OCI-LY3 (cell line): ENCODE measurements around the gene MGAT4C.

Source experiments
- H2AFZ ChIP-seq: fragments of 200-600, 300-600 bp; shearing (Covaris generic); 2 replicates; pipeline ENCODE4 v1.6.0; 2014; ENCODE audit warnings: antibody characterized with exemption, low read depth, low read length
- H3K27ac ChIP-seq: fragments of 200-600, 300-600 bp; sonication (generic); 2 replicates; pipeline ENCODE4 v1.5.1; 2014; ENCODE audit warnings: mild to moderate bottlenecking, low read length, moderate library complexity, mixed read lengths
- H3K27me3 ChIP-seq: fragments of 200-600, 300-600 bp; sonication (generic); 2 replicates; pipeline ENCODE4 v1.6.1; 2014; ENCODE audit warnings: low read depth, low read length, mixed read lengths
- H3K36me3 ChIP-seq: fragments of 200-600, 300-600 bp; sonication (generic); replicated peaks from 2 replicates; pipeline ENCODE3; 2014; ENCODE audit warnings: low read depth, low read length, mixed read lengths
- H3K4me1 ChIP-seq: fragments of 300-600, 200-600 bp; sonication (generic); 2 replicates; pipeline ENCODE4 v1.6.1; 2014; ENCODE audit warnings: low read length, mixed read lengths
- H3K4me2 ChIP-seq: fragments of 200-600, 300-600 bp; sonication (generic); 2 replicates; pipeline ENCODE4 v1.6.1; 2014; ENCODE audit warnings: low read length, mixed read lengths
- H3K4me3 ChIP-seq: fragments of 300-600, 200-600 bp; sonication (generic); 2 replicates; pipeline ENCODE4 v1.5.1; 2014; ENCODE audit warnings: antibody characterized with exemption, mild to moderate bottlenecking, low read length, moderate library complexity
- H3K79me2 ChIP-seq: fragments of 300-600, 200-600 bp; shearing (Covaris generic); 2 replicates; pipeline ENCODE4 v1.6.1; 2014; ENCODE audit warnings: mild to moderate bottlenecking, low read length, mixed read lengths
- H3K9ac ChIP-seq: fragments of 300-600, 200-600 bp; shearing (Covaris generic); 2 replicates; pipeline ENCODE4 v1.6.0; 2014; ENCODE audit warnings: mild to moderate bottlenecking, low read length, moderate library complexity
- H3K9me3 ChIP-seq: fragments of 200-600, 300-600 bp; shearing (Covaris generic); 2 replicates; pipeline ENCODE4 v1.6.1; 2014; ENCODE audit warnings: low read length, mixed read lengths; ENCODE audit not compliant: insufficient read depth
- H4K20me1 ChIP-seq: fragments of 200-600, 300-600 bp; sonication (generic); 2 replicates; pipeline ENCODE4 v1.6.1; 2016; ENCODE audit warnings: low read length, mixed read lengths; ENCODE audit not compliant: insufficient read depth
- CTCF ChIP-seq: fragments of 200-600, 300-600 bp; sonication (generic); IDR thresholded peaks from 2 replicates; pipeline ENCODE4 v1.5.1; 2014; ENCODE audit warnings: antibody characterized with exemption, low read length, low read depth
- EZH2phosphoT487 ChIP-seq: fragments of 200-600 bp; shearing (Covaris generic); IDR thresholded peaks from 2 replicates; pipeline ENCODE4 v1.6.1; 2018; ENCODE audit warnings: antibody characterized with exemption, mixed run types, low read depth

Gene MGAT4C

DNA sequence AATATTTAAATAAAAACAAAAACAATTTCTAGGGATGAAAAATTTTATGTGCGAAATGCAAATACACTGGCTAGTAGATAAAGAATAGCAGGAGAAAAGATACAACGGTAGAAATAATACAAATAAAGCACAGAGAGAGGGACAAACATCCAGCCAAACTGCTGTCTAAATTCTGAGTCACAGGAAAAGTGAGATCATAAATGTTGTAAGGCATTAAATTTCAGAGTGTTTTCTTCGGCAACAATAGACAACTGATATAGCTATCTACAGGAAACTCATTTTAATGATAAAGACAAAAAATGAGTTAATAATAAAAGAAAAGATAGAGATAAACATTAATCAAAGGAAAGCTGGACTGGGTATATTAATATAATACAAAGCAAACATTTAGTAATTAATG is 259.9 kb downstream of the MGAT4C start:
- H3K9ac ChIP-seq: no peak overlapping the region
- H3K79me2 ChIP-seq: no peaks in the 10 kb centered on the region
- no peaks in the 10 kb centered on the region for H3K27me3 ChIP-seq
- H3K4me1 ChIP-seq: no peaks in the 10 kb centered on the region
- H3K27ac ChIP-seq: no peak overlapping the region
- TF ChIP-seq EZH2phosphoT487 (no peak), CTCF (no peak)
- H3K9me3 ChIP-seq: no peaks in the 10 kb centered on the region
- no peak overlapping the region for H3K4me3 ChIP-seq
- H2AFZ ChIP-seq: no peak overlapping the region
- no peak overlapping the region for H3K4me2 ChIP-seq
- no peaks in the 10 kb centered on the region for H3K36me3 ChIP-seq
- no peaks in the 10 kb centered on the region for H4K20me1 ChIP-seq

- H3K27me3 ChIP-seq: no peaks in the 10 kb centered on the region
- H2AFZ ChIP-seq: no peak overlapping the region
- no peaks in the 10 kb centered on the region for H3K79me2 ChIP-seq
- H3K4me3 ChIP-seq: no peak overlapping the region
- no peaks in the 10 kb centered on the region for H4K20me1 ChIP-seq
- no peak overlapping the region for H3K27ac ChIP-seq
- TF ChIP-seq EZH2phosphoT487: no peak
- no peak for TF ChIP-seq CTCF
- no peak overlapping the region for H3K4me2 ChIP-seq
- no peak overlapping the region for H3K9ac ChIP-seq
- no peaks in the 10 kb centered on the region for H3K36me3 ChIP-seq
- H3K4me1 ChIP-seq: no peaks in the 10 kb centered on the region
- H3K9me3 ChIP-seq: no peaks in the 10 kb centered on the region
Observed at GRCh38 chr12:85993746-85994145, 262.4 kb downstream of the MGAT4C start.

- H3K4me3 ChIP-seq: no peak overlapping the region
- no peaks in the 10 kb centered on the region for H3K36me3 ChIP-seq
- no peak overlapping the region for H2AFZ ChIP-seq
- H4K20me1 ChIP-seq: no peaks in the 10 kb centered on the region
- no peak overlapping the region for H3K27ac ChIP-seq
- no peaks in the 10 kb centered on the region for H3K4me1 ChIP-seq
- TF ChIP-seq CTCF (no peak), EZH2phosphoT487 (no peak)
- no peaks in the 10 kb centered on the region for H3K79me2 ChIP-seq
- H3K27me3 ChIP-seq: no peaks in the 10 kb centered on the region
- H3K9ac ChIP-seq: no peak overlapping the region
- no peaks in the 10 kb centered on the region for H3K9me3 ChIP-seq
- no peak overlapping the region for H3K4me2 ChIP-seq
Observed at GRCh38 chr12:85985996-85986395, 270.2 kb downstream of the MGAT4C start.

- no peaks in the 10 kb centered on the region for H3K4me1 ChIP-seq
- no peak overlapping the region for H3K27ac ChIP-seq
- H3K4me2 ChIP-seq: no peak overlapping the region
- no peaks in the 10 kb centered on the region for H4K20me1 ChIP-seq
- H3K36me3 ChIP-seq: no peaks in the 10 kb centered on the region
- H3K4me3 ChIP-seq: no peak overlapping the region
- no peaks in the 10 kb centered on the region for H3K79me2 ChIP-seq
- no peak overlapping the region for H2AFZ ChIP-seq
- H3K27me3 ChIP-seq: no peaks in the 10 kb centered on the region
- H3K9ac ChIP-seq: no peak overlapping the region
- H3K9me3 ChIP-seq: no peaks in the 10 kb centered on the region
- TF ChIP-seq CTCF (no peak), EZH2phosphoT487 (no peak)
Observed at GRCh38 chr12:85983601-85984000, 272.6 kb downstream of the MGAT4C start.
